RKO (cell line): Measurements from ENCODE around the gene RER1.

Experiments used
- DNase-seq: peaks from one replicate; pipeline ENCODE4 v3.0.0-alpha.2; 2016; ENCODE audit warnings: low spot score

RER1 gene

DNA sequence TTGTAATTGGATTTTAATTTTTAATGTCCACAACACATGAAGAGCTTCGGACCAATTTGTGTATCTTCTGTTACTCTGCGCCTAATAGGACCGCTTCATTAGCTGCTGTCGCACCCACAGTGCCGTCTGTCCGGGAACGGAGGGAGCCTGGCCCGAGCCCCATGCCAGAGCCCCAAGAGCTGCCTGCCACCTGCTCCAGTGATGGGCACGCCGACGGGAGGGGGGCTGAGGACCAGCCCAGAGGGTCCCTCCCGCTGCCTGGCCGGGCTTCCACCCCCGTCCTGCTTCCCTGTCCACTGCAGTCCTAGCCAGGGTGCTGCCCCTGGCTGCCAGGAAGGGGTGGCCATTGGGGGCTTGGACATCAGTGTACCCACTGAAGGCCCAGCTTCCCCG is 54.2 kb downstream of the RER1 start:
- DNase-seq, result no peak

DNA sequence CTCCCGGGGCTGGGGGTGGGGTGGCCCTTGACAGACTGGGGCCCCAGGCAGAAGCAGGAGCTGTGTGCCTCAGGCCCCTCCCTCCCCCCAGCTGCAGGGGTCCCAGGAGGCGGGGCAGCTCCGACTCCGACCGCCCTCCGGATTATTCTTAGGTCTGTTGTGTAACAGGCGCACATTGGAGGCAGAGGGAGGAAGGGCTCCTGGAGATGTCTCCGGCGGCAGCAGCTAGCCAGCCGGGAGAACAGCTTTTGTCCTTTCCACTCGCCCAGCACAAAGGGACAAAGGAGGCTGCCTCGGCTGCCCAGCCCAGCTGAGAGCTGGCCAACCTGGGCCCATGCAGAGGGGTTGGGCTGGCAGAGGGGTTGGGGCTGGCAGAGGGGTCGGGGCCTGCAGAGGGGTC is 54.8 kb downstream of the RER1 start:
- DNase-seq, result no peak

DNA sequence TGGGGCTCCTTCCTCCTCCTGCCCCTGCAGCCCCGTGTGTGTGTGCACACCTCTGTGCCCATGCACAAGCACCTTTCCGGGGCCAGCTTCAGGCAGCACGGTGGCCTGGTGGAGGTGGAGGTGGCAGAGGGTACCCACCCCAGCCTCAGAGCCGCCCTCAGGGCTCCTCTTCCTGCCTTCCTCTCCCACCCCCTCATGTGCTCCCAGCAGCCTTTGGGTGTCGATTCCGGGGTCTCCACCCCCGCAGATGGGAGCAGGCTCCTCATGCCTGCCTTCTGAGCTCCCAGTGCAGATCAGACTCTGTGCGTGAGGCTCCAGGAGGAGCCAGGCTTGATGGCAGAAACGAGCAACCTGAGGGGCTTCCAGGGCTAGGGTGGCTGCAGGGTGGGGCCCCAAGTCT is 55.2 kb downstream of the RER1 start:
- DNase-seq, result no peak

DNA sequence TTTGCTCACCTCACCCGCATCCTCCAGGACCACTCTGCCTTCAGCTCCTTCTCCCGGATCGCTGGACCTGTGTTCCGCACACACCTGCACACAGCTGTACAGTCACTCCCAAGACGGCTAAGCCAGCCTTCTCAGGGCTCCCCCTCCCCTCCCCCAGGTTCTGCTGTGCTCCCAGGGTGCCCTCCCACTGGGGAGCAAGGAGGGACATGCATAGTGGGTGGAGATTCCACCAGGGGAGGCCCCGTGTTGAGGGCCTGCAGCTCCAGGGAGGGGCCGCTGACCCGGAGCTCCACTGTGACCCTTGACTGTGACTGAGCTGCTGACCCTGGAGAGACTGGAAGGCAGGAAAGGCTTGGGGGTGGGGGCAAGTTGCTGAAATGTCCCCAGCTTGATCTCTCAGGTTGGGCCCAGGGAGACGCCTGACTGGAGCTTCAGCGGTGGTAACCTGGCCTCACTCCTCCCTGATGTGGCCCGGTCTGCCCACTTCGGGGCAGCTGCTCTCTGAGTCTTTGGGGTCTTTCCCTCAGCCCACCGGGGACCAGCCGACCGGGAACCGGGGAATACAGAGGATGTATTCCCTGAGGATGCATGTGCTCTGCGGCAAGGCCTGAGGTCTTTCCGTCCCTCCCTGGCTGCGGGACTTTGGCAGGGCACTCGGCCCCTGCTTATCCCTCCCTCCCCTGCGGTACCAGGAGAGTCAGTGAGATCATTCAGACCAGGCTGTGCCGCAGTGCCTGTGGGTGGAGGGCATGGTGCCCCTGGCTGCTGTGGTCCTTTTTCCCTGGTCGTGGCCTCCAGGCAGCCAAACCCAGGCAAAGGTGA is 55.8 kb downstream of the RER1 start:
- DNase-seq, result no peak

DNA sequence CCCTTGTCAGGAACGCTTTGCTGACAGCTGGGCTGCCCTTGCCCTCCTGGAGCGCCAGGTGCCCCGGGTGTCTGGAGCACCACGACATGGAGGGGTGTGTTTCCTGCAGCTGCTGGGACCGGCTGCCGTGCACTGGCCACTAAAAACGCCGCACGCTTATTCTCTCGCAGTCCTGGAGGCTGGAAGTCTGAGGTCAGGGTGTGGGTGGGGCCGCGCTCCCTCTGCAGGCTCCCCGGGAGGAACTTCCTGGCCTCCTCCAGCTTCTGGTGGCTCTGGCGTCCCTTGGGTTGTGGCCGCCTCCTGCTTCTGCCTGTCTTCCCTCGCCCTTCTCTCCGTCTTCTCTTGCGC is 56.4 kb downstream of the RER1 start:
- no peak for DNase-seq

DNA sequence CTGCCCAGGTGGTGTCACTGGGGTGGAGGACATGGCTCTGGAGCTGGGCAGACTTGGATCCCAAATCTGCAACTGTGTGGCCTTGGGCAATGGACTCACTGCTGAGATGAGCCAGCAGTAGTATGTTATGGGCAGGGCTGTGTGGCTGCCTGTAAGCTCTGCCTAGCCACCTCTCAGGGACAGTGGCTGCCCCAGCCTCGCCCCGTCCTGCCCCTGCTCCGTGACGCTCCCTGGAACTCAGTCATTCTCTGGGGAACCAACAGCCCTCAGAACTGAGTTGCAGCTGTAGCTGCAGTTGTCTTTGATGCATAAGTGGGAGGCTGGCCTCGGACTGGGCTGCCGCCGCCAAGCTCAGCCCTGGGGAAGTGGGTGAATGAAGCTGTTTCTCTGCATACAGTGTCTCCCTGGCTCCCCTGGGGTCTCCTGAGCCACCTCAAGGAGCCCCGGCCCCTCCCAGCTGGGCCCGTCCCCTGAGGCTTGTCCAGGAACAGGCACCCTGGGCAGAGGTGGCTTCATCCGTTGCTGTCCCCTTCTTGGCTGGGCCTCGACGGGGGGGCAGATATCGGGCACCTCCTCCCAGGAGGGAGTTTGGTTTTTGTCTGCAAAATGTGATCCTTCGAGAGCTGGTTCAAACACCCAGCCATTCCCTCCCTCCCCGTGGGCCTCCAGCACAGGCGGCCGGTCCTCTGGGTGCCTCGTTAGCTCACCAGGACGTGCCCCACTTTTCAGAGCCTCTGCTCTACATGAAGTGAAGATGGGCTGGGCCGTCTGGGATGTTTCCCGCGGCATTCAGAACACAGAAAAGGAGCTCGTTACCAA is 58.2 kb downstream of the RER1 start:
- DNase-seq, result no peak

DNA sequence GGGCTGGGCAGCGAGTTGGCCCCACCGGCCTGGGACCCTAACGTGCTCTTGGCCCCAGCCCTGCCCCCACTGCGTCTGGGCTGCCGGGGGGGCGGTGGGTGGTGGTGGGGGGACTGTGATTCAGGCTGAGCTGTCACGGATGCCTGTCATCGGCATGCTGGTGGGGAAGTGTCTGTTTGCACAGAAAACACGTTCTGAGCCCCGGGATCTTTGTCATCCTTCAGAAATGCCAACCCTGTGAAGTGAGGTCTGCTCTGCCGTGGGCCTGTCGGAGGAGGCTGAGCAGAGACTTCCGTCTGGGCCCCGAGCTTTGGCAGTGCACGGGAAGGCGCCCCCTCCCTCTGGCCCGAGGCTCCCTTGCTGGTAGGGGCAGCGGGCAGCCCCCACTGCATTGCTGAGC is 60.1 kb downstream of the RER1 start:
- peak; percentile 62 for DNase-seq

DNA sequence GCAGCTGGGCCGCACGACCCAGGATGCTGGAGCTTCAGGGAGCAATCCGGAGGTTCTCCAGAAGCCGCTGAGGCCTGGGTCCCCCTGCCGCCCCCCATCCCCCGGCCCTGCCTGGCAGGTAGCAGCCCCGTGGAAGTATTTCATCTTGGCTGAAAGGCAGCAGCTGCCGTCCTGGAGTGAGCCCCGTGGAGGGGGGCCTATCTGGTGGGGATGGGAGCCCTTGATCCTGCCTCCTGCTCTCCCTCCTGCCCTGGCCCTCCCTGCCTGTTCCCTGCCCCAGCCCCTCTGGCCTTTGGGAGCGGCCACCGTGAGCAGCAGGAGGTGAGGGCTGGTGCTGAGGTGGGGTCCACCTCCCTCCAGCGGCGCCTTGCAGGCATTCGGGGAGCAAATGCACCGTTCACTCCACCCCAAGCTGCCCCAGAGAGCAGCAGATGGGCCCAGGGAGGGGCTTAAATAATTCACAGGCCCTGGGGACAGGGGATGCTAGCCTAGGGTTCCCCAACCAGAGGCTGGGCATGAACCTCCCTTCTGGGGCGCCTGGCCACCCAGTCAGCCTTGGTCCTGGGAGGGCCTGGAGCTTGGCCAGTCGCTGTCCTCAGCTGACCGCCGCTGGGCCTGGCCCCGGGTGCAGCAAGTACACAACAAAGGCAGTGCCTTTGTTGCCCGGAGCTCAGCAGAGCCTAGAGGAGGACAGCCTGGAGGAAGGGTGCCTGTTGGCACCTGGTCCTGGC is 60.7 kb downstream of the RER1 start:
- DNase-seq, result no peak

DNA sequence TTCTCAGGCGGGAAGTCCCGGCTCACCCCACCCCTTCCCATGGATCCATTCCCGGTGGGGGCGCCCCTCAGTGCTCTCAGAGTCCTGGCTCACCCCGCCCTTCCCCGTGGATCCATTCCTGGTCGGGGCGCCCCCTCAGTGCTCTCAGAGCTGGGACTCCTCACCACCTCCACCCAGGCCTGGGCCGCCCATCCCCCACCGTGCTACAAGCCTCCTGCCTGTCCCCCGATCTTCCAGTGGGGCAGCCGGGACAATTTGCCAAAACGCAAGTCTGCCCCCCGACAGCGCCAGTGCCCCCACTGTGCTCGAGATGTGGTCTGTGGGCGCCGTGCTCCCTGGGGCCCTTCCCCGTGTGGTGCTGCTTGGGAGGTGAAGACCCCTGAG is 61.3 kb downstream of the RER1 start:
- no peak for DNase-seq

DNA sequence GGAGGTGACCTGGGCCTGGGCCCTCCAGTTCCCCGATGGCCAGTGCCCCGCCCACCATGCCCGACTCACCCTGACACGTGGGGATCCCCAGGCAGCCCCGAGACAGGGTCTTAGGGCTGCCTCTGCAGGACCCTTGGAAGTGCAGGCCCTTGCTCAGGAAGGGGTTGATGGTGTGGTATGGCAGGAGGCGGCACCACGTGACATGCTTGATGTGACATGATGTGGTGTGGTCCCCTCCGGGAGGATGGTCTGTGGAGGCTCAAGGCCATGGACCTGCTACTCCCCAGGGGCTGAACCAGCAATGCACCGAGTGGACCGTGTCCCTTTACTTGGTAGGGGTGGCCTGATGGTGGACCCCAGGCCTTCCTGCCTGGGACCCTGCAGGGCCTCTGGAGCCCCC is 62.6 kb downstream of the RER1 start:
- DNase-seq, result no peak
